OCI-LY7 (cell line): ENCODE results near the gene ACOXL.

Experiments
- CTCF ChIP-seq: fragments of 200-600 bp; sonication (generic); conservative IDR thresholded peaks from 2 replicates; pipeline ENCODE4 v1.5.1; 2014; ENCODE audit warnings: mild to moderate bottlenecking, antibody characterized with exemption, low read length, moderate library complexity, mixed read lengths
- EZH2phosphoT487 ChIP-seq: fragments of 200-600 bp; sonication (generic); IDR thresholded peaks from 2 replicates; pipeline ENCODE4 v1.6.1; 2018; ENCODE audit warnings: low read depth, borderline replicate concordance, mild to moderate bottlenecking, mixed run types, antibody characterized with exemption, low read length, moderate library complexity, mixed read lengths

- TF ChIP-seq CTCF (no peak), EZH2phosphoT487 (no peak)
Observed at GRCh38 chr2:110804915-110805314, 72.5 kb downstream of the ACOXL start.
